AG04450 (cell line): ENCODE results near the gene CEP76. TPM values are rescaled to one million over a fixed set of nuclear protein-coding genes. Genes with fewer than 3 reads are reported as not detected.
A peak's percentile ranks its signal among the peaks of the same experiment; 100 is the strongest.

Experiments used
- CTCF ChIA-PET: fragments of 300-600, 350-600 bp; formaldehyde crosslinking; extraction: SDS; loops from one replicate; lab custom pipeline; 2022; ENCODE audit warnings: antibody characterized with exemption, inconsistent platforms; lab: Charles Lee
- POLR2A ChIA-PET: fragments of 350-600 bp; formaldehyde crosslinking; extraction: SDS; loops from one replicate; lab custom pipeline; 2021; ENCODE audit warnings: antibody characterized with exemption, inconsistent platforms; lab: Yijun Ruan, JAX
- DNase-seq: peaks from one replicate; pipeline ENCODE4 v3.0.0-alpha.2; 2011; ENCODE audit warnings: low read depth, low spot score
- H3K27ac ChIP-seq: one replicate; pipeline ENCODE4 v1.5.1; 2012; ENCODE audit warnings: low read depth, low read length, control low read depth
- H3K27me3 ChIP-seq: one replicate; pipeline ENCODE4 v1.6.0; 2012; ENCODE audit warnings: low read length; ENCODE audit not compliant: control insufficient read depth, insufficient read depth
- H3K4me3 ChIP-seq: 2 replicates; pipeline ENCODE4 v1.5.1; 2011; ENCODE audit warnings: mild to moderate bottlenecking, low read depth, low read length, control low read depth
- H3K9me3 ChIP-seq: 2 replicates; pipeline ENCODE4 v1.5.1; 2012; ENCODE audit warnings: low read length; ENCODE audit not compliant: control insufficient read depth, insufficient read depth
- CTCF ChIP-seq: IDR thresholded peaks from 2 replicates; pipeline ENCODE4 v1.5.1; 2011; ENCODE audit warnings: low read depth, low read length, control low read depth, inconsistent platforms
- polyA plus RNA-seq: library from polyadenylated mRNA; depleted of rRNA; stranded (reverse); fragments of >200 nt; gene quantifications from 2 replicates; pipeline ENCODE4 v1.2.3, GENCODE V29; 2011

Gene CEP76
- polyA plus RNA-seq, 1 experiment: 7.6 TPM

GRCh38 chr18:12721495-12722275 is 19.2 kb upstream of the CEP76 start:
- POLR2A ChIA-PET: interaction anchor here (0.6 kb wide), 1 partner anchor 279 kb away, joined by 3 read pairs; no protein-coding TSS in a partner anchor

DNA sequence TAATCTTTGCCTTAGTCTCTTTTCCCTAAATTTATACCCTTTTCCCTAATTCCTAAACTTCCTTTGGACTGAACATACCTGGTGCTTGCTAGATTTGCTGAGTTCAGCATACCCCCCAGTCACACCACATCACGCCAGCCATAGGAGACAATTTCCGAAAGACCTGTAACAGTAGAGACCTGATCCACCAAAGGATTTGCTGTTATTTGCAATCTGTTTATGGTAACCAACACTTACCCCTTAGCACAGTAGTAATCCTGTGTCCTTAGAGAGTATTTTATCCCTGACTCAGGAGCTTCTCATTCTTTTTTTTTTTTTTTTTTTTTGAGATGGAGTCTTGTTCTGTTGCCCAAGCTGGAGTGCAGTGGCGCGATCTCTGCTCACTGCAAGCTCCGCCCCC is 8.9 kb upstream of the CEP76 start:
- no peak for DNase-seq
- Histone ChIP-seq H3K9me3 (no peaks in the 10 kb centered on the region), H3K27me3 (no peaks in the 10 kb centered on the region), H3K27ac (no peak overlapping the region), H3K4me3 (no peak overlapping the region)
- POLR2A ChIA-PET: interaction anchor here (0.7 kb wide), 2 partner anchors 14 to 172 kb away, joined by 10 to 18 read pairs; no protein-coding TSS in a partner anchor
- no peak for TF ChIP-seq CTCF
- CTCF ChIA-PET: no interaction called here

More at GRCh38 chr18:12721495-12722275, 19.2 kb upstream of the CEP76 start:
- H3K27me3 ChIP-seq: no peaks in the 10 kb centered on the region
- no peak for TF ChIP-seq CTCF
- CTCF ChIA-PET: interaction anchor here (1.3 to 13.3 kb wide), 3 partner anchors 23 to 329 kb away, joined by 5 to 232 read pairs (median 6); no protein-coding TSS in a partner anchor
- no peak for DNase-seq
- H3K27ac ChIP-seq: no peak overlapping the region
- H3K9me3 ChIP-seq: no peaks in the 10 kb centered on the region
- no peak overlapping the region for H3K4me3 ChIP-seq

- POLR2A ChIA-PET: interaction anchor here (0.7 kb wide), 1 partner anchor 180 kb away, joined by 3 read pairs; the partner anchor contains the start of gene PTPN2
- DNase-seq: no peak
- H3K27ac ChIP-seq: no peak overlapping the region
These were observed 1.1 kb upstream of the CEP76 start for GRCh38 chr18:12703664-12704063.

DNA sequence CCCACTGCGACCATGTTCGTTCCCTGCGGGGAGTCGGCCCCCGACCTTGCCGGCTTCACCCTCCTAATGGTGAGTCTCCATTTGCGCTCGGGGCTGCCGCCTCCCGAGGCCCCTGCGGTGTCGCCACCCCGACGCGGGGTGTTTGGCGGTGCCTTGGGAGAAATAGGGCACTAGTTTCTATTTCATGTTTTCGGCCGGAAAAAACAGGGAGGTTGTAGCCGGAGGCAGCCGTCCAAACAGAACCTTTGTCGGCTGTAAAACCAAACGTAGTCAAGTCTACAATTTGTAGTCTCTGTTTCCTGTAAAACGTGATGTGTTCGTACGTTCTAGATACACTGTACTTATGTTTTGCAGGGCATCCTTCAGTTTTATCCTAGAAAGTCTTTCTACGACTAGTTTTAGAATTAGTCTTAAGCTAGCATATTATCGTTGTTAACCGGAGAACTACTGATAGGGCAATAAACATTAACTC is 609 bp upstream of the CEP76 start:
- Histone ChIP-seq H3K27me3 (no peaks in the 10 kb centered on the region), H3K27ac (peak overlapping the region; percentile 93), H3K4me3 (peak overlapping the region; percentile 90), H3K9me3 (no peaks in the 10 kb centered on the region; the same call in 1 of the 2 replicates)
- ChIA-PET POLR2A (interaction anchor here (1.0 to 1.6 kb wide), 4 partner anchors 24 to 326 kb away, joined by 3 to 14 read pairs (median 4); partner anchors contain the start of genes AFG3L2, CEP192 and PTPN2), CTCF (interaction anchor here (1.0 kb wide), 1 partner anchor 232 kb away, joined by 3 read pairs; no protein-coding TSS in a partner anchor)
- DNase-seq: no peak
- TF ChIP-seq CTCF: no peak

More at GRCh38 chr18:12703664-12704063, 1.1 kb upstream of the CEP76 start:
- H3K27me3 ChIP-seq: no peaks in the 10 kb centered on the region
- CTCF ChIA-PET: interaction anchor here (1.0 kb wide), 2 partner anchors 231 to 309 kb away, joined by 3 read pairs; no protein-coding TSS in a partner anchor
- H3K4me3 ChIP-seq: peak overlapping the region; percentile 90
- TF ChIP-seq CTCF: no peak
- H3K9me3 ChIP-seq: no peaks in the 10 kb centered on the region; the same call in 1 of the 2 replicates
